ENCODE results near the gene TMEM82.

DNA sequence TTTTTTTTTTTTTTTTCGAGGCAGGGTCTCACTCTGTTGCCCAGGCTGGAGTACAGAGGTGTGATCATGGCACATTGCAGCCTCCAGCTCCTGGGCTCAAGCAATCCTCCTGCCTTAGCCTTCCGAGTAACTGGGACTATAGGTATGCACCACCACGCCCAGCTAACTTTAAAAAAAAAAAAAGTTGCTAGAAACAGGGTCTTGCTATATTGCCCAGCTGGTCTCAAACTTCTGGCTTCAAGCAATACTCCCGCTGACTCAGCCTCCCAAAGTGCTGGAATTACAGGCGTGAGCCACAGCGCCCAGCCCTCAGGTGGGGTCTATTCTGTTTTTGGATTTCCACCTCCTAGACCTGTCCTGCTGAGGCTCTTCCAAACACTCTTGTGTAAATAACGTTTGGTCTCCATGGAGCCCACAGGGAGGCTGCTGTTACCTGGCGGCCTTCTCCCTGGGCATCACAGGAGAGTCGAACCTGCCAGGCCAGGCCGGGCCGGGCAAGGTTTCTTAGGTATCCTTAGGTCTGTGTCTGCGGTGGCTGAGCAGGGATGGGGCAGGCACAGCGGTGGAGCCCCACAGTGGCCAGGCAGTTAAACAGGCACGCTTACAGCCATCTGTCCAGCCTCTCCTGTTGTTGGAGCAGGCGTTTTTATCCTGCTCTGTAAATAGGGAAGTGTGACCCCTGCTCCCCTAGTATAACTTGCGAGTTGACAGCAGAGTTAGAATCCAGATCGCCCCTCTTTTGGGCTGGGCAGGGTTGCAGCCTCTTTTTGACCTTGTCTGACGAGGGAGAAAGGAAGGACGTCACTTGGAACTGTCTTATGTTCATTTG, 39.4 kb upstream of the TMEM82 start:
- TF ChIP-seq SMC3 (conservative IDR thresholded peaks at IDR 0.05; ENCODE audit: poor library complexity), result no peak
- TF ChIP-seq, protein P1, sequence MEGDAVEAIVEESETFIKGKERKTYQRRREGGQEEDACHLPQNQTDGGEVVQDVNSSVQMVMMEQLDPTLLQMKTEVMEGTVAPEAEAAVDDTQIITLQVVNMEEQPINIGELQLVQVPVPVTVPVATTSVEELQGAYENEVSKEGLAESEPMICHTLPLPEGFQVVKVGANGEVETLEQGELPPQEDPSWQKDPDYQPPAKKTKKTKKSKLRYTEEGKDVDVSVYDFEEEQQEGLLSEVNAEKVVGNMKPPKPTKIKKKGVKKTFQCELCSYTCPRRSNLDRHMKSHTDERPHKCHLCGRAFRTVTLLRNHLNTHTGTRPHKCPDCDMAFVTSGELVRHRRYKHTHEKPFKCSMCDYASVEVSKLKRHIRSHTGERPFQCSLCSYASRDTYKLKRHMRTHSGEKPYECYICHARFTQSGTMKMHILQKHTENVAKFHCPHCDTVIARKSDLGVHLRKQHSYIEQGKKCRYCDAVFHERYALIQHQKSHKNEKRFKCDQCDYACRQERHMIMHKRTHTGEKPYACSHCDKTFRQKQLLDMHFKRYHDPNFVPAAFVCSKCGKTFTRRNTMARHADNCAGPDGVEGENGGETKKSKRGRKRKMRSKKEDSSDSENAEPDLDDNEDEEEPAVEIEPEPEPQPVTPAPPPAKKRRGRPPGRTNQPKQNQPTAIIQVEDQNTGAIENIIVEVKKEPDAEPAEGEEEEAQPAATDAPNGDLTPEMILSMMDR (IDR thresholded peaks at IDR 0.05; ENCODE audit: poor library complexity, severe bottlenecking), result no peak
- TF ChIP-seq RAD21 (conservative IDR thresholded peaks at IDR 0.05), result no peak
- TF ChIP-seq MXI1 (conservative IDR thresholded peaks at IDR 0.05; ENCODE audit: poor library complexity, severe bottlenecking), result no peak
- no peak for TF ChIP-seq EP300 (conservative IDR thresholded peaks at IDR 0.05; ENCODE audit: poor library complexity, severe bottlenecking)
- no peak for TF ChIP-seq EZH2 (IDR thresholded peaks at IDR 0.05; ENCODE audit: borderline replicate concordance, insufficient read depth, low read length, poor library complexity, severe bottlenecking)
